SU-DHL-6 (cell line): ENCODE measurements around the gene CADM1.

Source experiments
- H2AFZ ChIP-seq: fragments of 200-600 bp; sonication (generic); 2 replicates; pipeline ENCODE4 v1.6.1; 2014; ENCODE audit warnings: low read depth, mild to moderate bottlenecking, moderate library complexity, mixed read lengths, antibody characterized with exemption, low read length; ENCODE audit not compliant: severe bottlenecking
- H3F3A ChIP-seq: fragments of 200-600 bp; shearing (Covaris generic); 2 replicates; pipeline ENCODE4 v1.6.0; 2016; ENCODE audit warnings: antibody characterized with exemption, mild to moderate bottlenecking; ENCODE audit not compliant: insufficient read depth
- H3K27ac ChIP-seq: fragments of 200-600 bp; sonication (generic); 2 replicates; pipeline ENCODE4 v1.5.1; 2016; ENCODE audit warnings: low read depth, mild to moderate bottlenecking, low read length, moderate library complexity, mixed read lengths
- H3K27me3 ChIP-seq: fragments of 200-600 bp; sonication (generic), shearing (Covaris generic); 2 replicates; pipeline ENCODE4 v1.6.0; 2014; ENCODE audit warnings: mild to moderate bottlenecking, low read length
- H3K36me3 ChIP-seq: fragments of 200-600 bp; sonication (generic); 2 replicates; pipeline ENCODE4 v1.6.1; 2014; ENCODE audit warnings: mild to moderate bottlenecking, low read length, mixed read lengths
- H3K4me2 ChIP-seq: fragments of 300-600, 200-600 bp; shearing (Covaris generic), sonication (generic); 2 replicates; pipeline ENCODE4 v1.6.0; 2014; ENCODE audit warnings: low read length, low read depth, mild to moderate bottlenecking; ENCODE audit not compliant: poor library complexity, severe bottlenecking
- H3K4me3 ChIP-seq: fragments of 200-600 bp; sonication (generic); 2 replicates; pipeline ENCODE4 v1.5.1; 2014; ENCODE audit warnings: antibody characterized with exemption, low read length, mild to moderate bottlenecking, mixed read lengths; ENCODE audit not compliant: insufficient read depth, poor library complexity, severe bottlenecking
- H3K79me2 ChIP-seq: fragments of 200-600 bp; sonication (generic); 2 replicates; pipeline ENCODE4 v1.6.1; 2014; ENCODE audit warnings: mild to moderate bottlenecking, low read length, moderate library complexity; ENCODE audit not compliant: insufficient read depth
- H3K9ac ChIP-seq: fragments of 200-600 bp; sonication (generic); 2 replicates; pipeline ENCODE4 v1.7.0; 2014; ENCODE audit warnings: mild to moderate bottlenecking, low read length
- H3K9me2 ChIP-seq: fragments of 200-600 bp; sonication (generic); replicated peaks from 2 replicates; pipeline ENCODE4 v1.6.1; 2014; ENCODE audit warnings: low read length; ENCODE audit not compliant: insufficient read depth
- H3K9me3 ChIP-seq: fragments of 200-600 bp; sonication (generic); 2 replicates; pipeline ENCODE4 v1.6.1; 2014; ENCODE audit warnings: low read length, mixed read lengths; ENCODE audit not compliant: insufficient read depth
- H4K20me1 ChIP-seq: fragments of 200-600 bp; sonication (generic); 2 replicates; pipeline ENCODE4 v1.6.1; 2014; ENCODE audit warnings: low read depth, mild to moderate bottlenecking, antibody characterized with exemption, low read length, moderate library complexity, mixed read lengths
- CTCF ChIP-seq: fragments of 200-600 bp; sonication (generic); IDR thresholded peaks from one replicate; pipeline ENCODE4 v1.5.1; 2017; ENCODE audit warnings: antibody characterized with exemption, mild to moderate bottlenecking, low read length, moderate library complexity; ENCODE audit not compliant: insufficient read depth, poor library complexity, severe bottlenecking
- EZH2phosphoT487 ChIP-seq: fragments of 200-600 bp; sonication (generic), shearing (Covaris generic); conservative IDR thresholded peaks from 2 replicates; pipeline ENCODE4 v1.6.1; 2018; ENCODE audit warnings: mild to moderate bottlenecking, antibody characterized with exemption, low read length, moderate library complexity, mixed read lengths

CADM1 gene

GRCh38 chr11:115493488-115493887 is 10.7 kb downstream of the CADM1 start:
- Histone ChIP-seq H3K4me2 (no peak overlapping the region), H4K20me1 (no peaks in the 10 kb centered on the region), H3F3A (no peaks in the 10 kb centered on the region), H3K9ac (no peak overlapping the region), H3K36me3 (no peaks in the 10 kb centered on the region), H3K27me3 (no peaks in the 10 kb centered on the region), H2AFZ (no peak overlapping the region), H3K27ac (no peak overlapping the region), H3K79me2 (no peaks in the 10 kb centered on the region), H3K9me2 (no peaks in the 10 kb centered on the region), H3K9me3 (no peaks in the 10 kb centered on the region), H3K4me3 (no peak overlapping the region)
- TF ChIP-seq EZH2phosphoT487 = no peak
- no peak for TF ChIP-seq CTCF

- TF ChIP-seq CTCF = no peak
- TF ChIP-seq EZH2phosphoT487 = no peak
- Histone ChIP-seq H3K4me2 (no peak overlapping the region), H3K27me3 (no peaks in the 10 kb centered on the region; the same call in 1 of the 2 replicates), H3K4me3 (no peak overlapping the region), H3K9ac (no peak overlapping the region), H3K79me2 (no peaks in the 10 kb centered on the region), H3K9me2 (no peaks in the 10 kb centered on the region), H3K27ac (no peak overlapping the region), H2AFZ (no peak overlapping the region), H4K20me1 (no peaks in the 10 kb centered on the region), H3F3A (no peaks in the 10 kb centered on the region), H3K36me3 (no peaks in the 10 kb centered on the region), H3K9me3 (no peaks in the 10 kb centered on the region)
Observed at GRCh38 chr11:115489466-115489865, 14.7 kb downstream of the CADM1 start.

GRCh38 chr11:115488945-115489344 is 15.3 kb downstream of the CADM1 start:
- Histone ChIP-seq H3K9me3 (no peaks in the 10 kb centered on the region), H3K27me3 (no peaks in the 10 kb centered on the region; the same call in 1 of the 2 replicates), H3K27ac (no peak overlapping the region), H3K4me3 (no peak overlapping the region), H3K9me2 (no peaks in the 10 kb centered on the region), H3K4me2 (no peak overlapping the region), H2AFZ (no peak overlapping the region), H4K20me1 (no peaks in the 10 kb centered on the region), H3F3A (no peaks in the 10 kb centered on the region), H3K9ac (no peak overlapping the region), H3K36me3 (no peaks in the 10 kb centered on the region), H3K79me2 (no peaks in the 10 kb centered on the region)
- no peak for TF ChIP-seq CTCF
- no peak for TF ChIP-seq EZH2phosphoT487
